Sigmoid colon (tissue), 4 donors: ENCODE results near the gene SMIM28.

Experiments
- POLR2A ChIP-seq, 2 donors: fragments of 450-650 bp; IDR thresholded peaks; one replicate each; pipeline ENCODE4 v1.6.1; 2016; ENCODE audit warnings: antibody characterized with exemption in 2 of 2, mild to moderate bottlenecking in 2 of 2, moderate library complexity in 2 of 2
- POLR2AphosphoS5 ChIP-seq, 4 donors: sonication (generic); formaldehyde crosslinking; IDR thresholded peaks; one replicate each; pipeline ENCODE4 v1.6.1; 2017; ENCODE audit warnings: antibody characterized with exemption in 4 of 4
- TF ChIP-seq, protein P1 (sequence below), 4 experiments: fragments of 450-650 bp in 3 of 4; fragments of 200-600 bp in 1 of 4; IDR thresholded peaks; one replicate each; pipeline ENCODE4 v1.5.1; 2016 to 2019; ENCODE audit warnings: antibody characterized with exemption in 4 of 4, mild to moderate bottlenecking in 3 of 4, moderate library complexity in 2 of 4

DNA sequence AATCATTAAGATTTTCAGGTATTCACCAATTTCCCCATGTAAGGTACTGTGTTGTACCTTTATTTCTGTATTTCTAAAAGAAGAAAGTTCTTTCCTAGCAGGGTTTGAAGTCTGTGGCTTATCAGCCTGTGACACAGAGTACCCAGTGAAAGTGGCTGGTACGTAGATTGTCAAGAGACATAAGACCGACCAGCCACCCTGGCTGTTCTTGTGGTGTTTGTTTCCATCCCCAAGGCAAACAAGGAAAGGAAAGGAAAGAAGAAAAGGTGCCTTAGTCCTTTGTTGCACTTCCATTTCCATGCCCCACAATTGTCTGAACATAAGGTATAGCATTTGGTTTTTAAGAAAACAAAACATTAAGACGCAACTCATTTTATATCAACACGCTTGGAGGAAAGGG lies 40.6 kb upstream of the SMIM28 start:
- TF ChIP-seq, protein P1, sequence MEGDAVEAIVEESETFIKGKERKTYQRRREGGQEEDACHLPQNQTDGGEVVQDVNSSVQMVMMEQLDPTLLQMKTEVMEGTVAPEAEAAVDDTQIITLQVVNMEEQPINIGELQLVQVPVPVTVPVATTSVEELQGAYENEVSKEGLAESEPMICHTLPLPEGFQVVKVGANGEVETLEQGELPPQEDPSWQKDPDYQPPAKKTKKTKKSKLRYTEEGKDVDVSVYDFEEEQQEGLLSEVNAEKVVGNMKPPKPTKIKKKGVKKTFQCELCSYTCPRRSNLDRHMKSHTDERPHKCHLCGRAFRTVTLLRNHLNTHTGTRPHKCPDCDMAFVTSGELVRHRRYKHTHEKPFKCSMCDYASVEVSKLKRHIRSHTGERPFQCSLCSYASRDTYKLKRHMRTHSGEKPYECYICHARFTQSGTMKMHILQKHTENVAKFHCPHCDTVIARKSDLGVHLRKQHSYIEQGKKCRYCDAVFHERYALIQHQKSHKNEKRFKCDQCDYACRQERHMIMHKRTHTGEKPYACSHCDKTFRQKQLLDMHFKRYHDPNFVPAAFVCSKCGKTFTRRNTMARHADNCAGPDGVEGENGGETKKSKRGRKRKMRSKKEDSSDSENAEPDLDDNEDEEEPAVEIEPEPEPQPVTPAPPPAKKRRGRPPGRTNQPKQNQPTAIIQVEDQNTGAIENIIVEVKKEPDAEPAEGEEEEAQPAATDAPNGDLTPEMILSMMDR (IDR thresholded peaks at IDR 0.05) = no peak
- TF ChIP-seq POLR2A (IDR thresholded peaks at IDR 0.05) = no peak
- no peak for TF ChIP-seq POLR2AphosphoS5 (IDR thresholded peaks at IDR 0.05)
